Stimulated activated CD8-positive, alpha-beta memory T cell treated with anti-CD3 and anti-CD28 coated beads, Interleukin-7, amount 100 ng/mL, for 1 hour (primary cell): ENCODE results near the gene MAD1L1.

Experiments
- DNase-seq, 2 donors: peaks; one replicate each; pipeline ENCODE4 v3.0.0-alpha.2; 2020; ENCODE audit warnings: low read depth in 2 of 2

Gene MAD1L1

GRCh38 chr7:2157473-2158279 lies 75.1 kb downstream of the MAD1L1 start:
- no peak for DNase-seq

GRCh38 chr7:2156756-2157472 lies 75.8 kb downstream of the MAD1L1 start:
- DNase-seq, result no peak

- no peak for DNase-seq
Observed at GRCh38 chr7:2154831-2155230, 77.9 kb downstream of the MAD1L1 start.

GRCh38 chr7:2154121-2154520 lies 78.6 kb downstream of the MAD1L1 start:
- no peak for DNase-seq

- DNase-seq, result no peak
Observed at GRCh38 chr7:2152646-2153045, 80.1 kb downstream of the MAD1L1 start.

GRCh38 chr7:2151801-2152612 lies 80.7 kb downstream of the MAD1L1 start:
- no peak for DNase-seq

- no peak for DNase-seq
Observed at GRCh38 chr7:2151237-2151636, 81.5 kb downstream of the MAD1L1 start.

GRCh38 chr7:2150445-2150815 lies 82.3 kb downstream of the MAD1L1 start:
- no peak for DNase-seq

- no peak for DNase-seq
Observed at GRCh38 chr7:2149672-2150444, 82.9 kb downstream of the MAD1L1 start.

- no peak for DNase-seq
Observed at GRCh38 chr7:2148814-2149213, 83.9 kb downstream of the MAD1L1 start.

GRCh38 chr7:2148189-2148588 lies 84.6 kb downstream of the MAD1L1 start:
- no peak for DNase-seq

GRCh38 chr7:2146676-2147472 lies 85.9 kb downstream of the MAD1L1 start:
- DNase-seq, result no peak

- DNase-seq, result no peak
Observed at GRCh38 chr7:2145835-2146580, 86.7 kb downstream of the MAD1L1 start.

GRCh38 chr7:2144926-2145325 lies 87.8 kb downstream of the MAD1L1 start:
- DNase-seq, result no peak

GRCh38 chr7:2143981-2144595 lies 88.7 kb downstream of the MAD1L1 start:
- no peak for DNase-seq

GRCh38 chr7:2143450-2143849 lies 89.3 kb downstream of the MAD1L1 start:
- DNase-seq, result no peak

- DNase-seq, result no peak
Observed at GRCh38 chr7:2142386-2142785, 90.4 kb downstream of the MAD1L1 start.

- no peak for DNase-seq
Observed at GRCh38 chr7:2141651-2142050, 91.1 kb downstream of the MAD1L1 start.

- no peak for DNase-seq
Observed at GRCh38 chr7:2141021-2141410, 91.7 kb downstream of the MAD1L1 start.
